T-cell (primary cell): ENCODE data around the gene PLEKHA8. TPM values are rescaled to one million over a fixed set of nuclear protein-coding genes. Genes with fewer than 3 reads are reported as not detected.

Experiments
- ATAC-seq, 4 experiments: fragments of 200-7000 bp in 3 of 4; fragments of 150-1000 bp in 1 of 4; cut with Tn5 transposase; replicated peaks in 1 of 4; 1 replicate in 3 of 4; 2 replicates in 1 of 4; pipeline ENCODE4 v1.10.0; 2021; ENCODE audit warnings: moderate library complexity in 3 of 4, mild to moderate bottlenecking in 2 of 4, moderate number of reproducible peaks in 1 of 4
- CTCF ChIA-PET, 2 donors: fragments of 300-600 bp; sonication (Branson Sonifier 250); formaldehyde crosslinking; loops; one replicate each; lab custom pipeline; 2022; ENCODE audit warnings: antibody characterized with exemption in 2 of 2; lab: Charles Lee
- POLR2A ChIA-PET, 2 donors: fragments of 300-600 bp; sonication (Branson Sonifier 250); formaldehyde crosslinking; loops; one replicate each; lab custom pipeline; 2022; ENCODE audit warnings: antibody characterized with exemption in 2 of 2; lab: Charles Lee
- DNase-seq, 35 experiments: peaks; one replicate each; pipeline versions ENCODE4 v3.0.0 to v3.0.0-alpha.2; 2013 to 2023
- H3K27ac ChIP-seq: one replicate; pipeline ENCODE4 v1.5.1; 2013; ENCODE audit warnings: low read length
- H3K27me3 ChIP-seq, 2 experiments: replicated peaks in 1 of 2; 1 replicate in 1 of 2; 2 replicates in 1 of 2; pipeline versions ENCODE4 v1.6.1 to v1.7.0; 2013; ENCODE audit warnings: low read length in 1 of 2, mixed read lengths in 1 of 2; ENCODE audit not compliant: control insufficient read depth in 2 of 2, insufficient read depth in 2 of 2; ENCODE audit errors: extremely low read depth in 1 of 2
- H3K36me3 ChIP-seq, 2 donors: 1 replicate in 1 of 2; 2 replicates in 1 of 2; pipeline versions ENCODE4 v1.6.1 to v1.7.0; 2013; ENCODE audit warnings: low read length in 1 of 2; ENCODE audit not compliant: control insufficient read depth in 2 of 2, insufficient read depth in 1 of 2; ENCODE audit errors: extremely low read depth in 1 of 2
- H3K4me1 ChIP-seq, 2 experiments: 1 replicate in 1 of 2; 2 replicates in 1 of 2; pipeline versions ENCODE4 v1.6.1 to v1.7.0; 2013; ENCODE audit warnings: low read length in 2 of 2, mixed read lengths in 1 of 2; ENCODE audit not compliant: insufficient read depth in 2 of 2, control insufficient read depth in 1 of 2; ENCODE audit errors: extremely low read depth in 1 of 2
- H3K4me3 ChIP-seq, 2 donors: 1 replicate in 1 of 2; 2 replicates in 1 of 2; pipeline versions ENCODE4 v1.5.1 to v1.7.0; 2013; ENCODE audit warnings: mild to moderate bottlenecking in 2 of 2, low read length in 1 of 2, moderate library complexity in 1 of 2; ENCODE audit not compliant: control insufficient read depth in 1 of 2; ENCODE audit errors: extremely low read depth in 1 of 2
- H3K9me3 ChIP-seq: 2 replicates; pipeline ENCODE4 v1.7.0; 2013
- H3K27ac Mint-ChIP-seq, 2 donors: one replicate each; pipeline ENCODE4 v1.8.0; 2020 to 2021; ENCODE audit warnings: mild to moderate bottlenecking in 2 of 2, mixed read lengths in 2 of 2
- H3K27me3 Mint-ChIP-seq, 2 donors: one replicate each; pipeline ENCODE4 v1.8.0; 2021 to 2022; ENCODE audit warnings: mixed read lengths in 2 of 2
- H3K36me3 Mint-ChIP-seq: one replicate; pipeline ENCODE4 v1.8.0; 2021; ENCODE audit warnings: mixed read lengths
- H3K4me1 Mint-ChIP-seq, 3 donors: one replicate each; pipeline ENCODE4 v1.8.0; 2020 to 2022; ENCODE audit warnings: mixed read lengths in 3 of 3, mild to moderate bottlenecking in 1 of 3
- H3K4me3 Mint-ChIP-seq, 3 donors: one replicate each; pipeline ENCODE4 v1.8.0; 2020 to 2022; ENCODE audit warnings: mild to moderate bottlenecking in 3 of 3, mixed read lengths in 3 of 3, moderate library complexity in 3 of 3
- H3K9me3 Mint-ChIP-seq, 3 donors: one replicate each; pipeline ENCODE4 v1.8.0; 2020 to 2022; ENCODE audit warnings: mixed read lengths in 3 of 3
- WGBS: methylation state at CpG from one replicate; pipeline ENCODE4 v1.1.5; 2013; ENCODE audit warnings: missing lambda C conversion rate; ENCODE audit not compliant: insufficient coverage; 5-methylcytosine and 5-hydroxymethylcytosine counted together
- total RNA-seq, 35 experiments: library from RNA in 6 of 35; stranded (reverse) in 6 of 35; fragments of 120-200 nt in 1 of 35; gene quantifications; one replicate each; pipeline versions ENCODE4 v1.2.1 to v1.2.4 and lab custom pipeline; 2013 to 2026

Gene PLEKHA8
- total RNA-seq, 5 donors from 2014 or later (not counting 1 experiment from before 2014, with no cell fraction given) = 8.6 to 11.2 (median 9.9) TPM

GRCh38 chr7:30070052-30070451 lies 41.8 kb downstream of the PLEKHA8 start:
- Mint-ChIP-seq H3K9me3 (no peaks in the 10 kb centered on the region), H3K4me1 (no peaks in the 10 kb centered on the region), H3K27me3 (no peaks in the 10 kb centered on the region), H3K27ac (no peak overlapping the region), H3K36me3 (peaks cover 23% of the 10 kb centered on the region), H3K4me3 (no peak overlapping the region)
- Histone ChIP-seq H3K27ac (no peak overlapping the region), H3K36me3 (peaks cover 0 to 20% of the 10 kb centered on the region in 2 donors), H3K9me3 (no peaks in the 10 kb centered on the region), H3K4me1 (no peaks in the 10 kb centered on the region), H3K27me3 (no peaks in the 10 kb centered on the region), H3K4me3 (no peak overlapping the region)
- DNase-seq = no peak
- ChIA-PET POLR2A (no interaction called here), CTCF (interaction anchor here in 1 of 2 donors (0.7 kb wide), 1 partner anchor 62 kb away, joined by 3 read pairs; no protein-coding TSS in a partner anchor)
- ATAC-seq = no peak
- WGBS = no CpG with 5 or more reads among the region's 1 CpG

- H3K4me1 Mint-ChIP-seq = no peaks in the 10 kb centered on the region
- Histone ChIP-seq H3K27me3 (no peaks in the 10 kb centered on the region), H3K36me3 (peaks cover 0 to 21% of the 10 kb centered on the region in 2 donors), H3K4me1 (no peaks in the 10 kb centered on the region), H3K9me3 (no peaks in the 10 kb centered on the region), H3K4me3 (no peak overlapping the region), H3K27ac (no peak overlapping the region)
- no peak overlapping the region for H3K4me3 Mint-ChIP-seq
- H3K9me3 Mint-ChIP-seq = no peaks in the 10 kb centered on the region
- CTCF ChIA-PET = interaction anchor here (0.7 to 1.3 kb wide), 7 partner anchors 9 to 439 kb away, joined by 3 to 8 read pairs (median 3); no protein-coding TSS in a partner anchor
- H3K27ac Mint-ChIP-seq = no peak overlapping the region
- POLR2A ChIA-PET = interaction anchor here in 1 of 2 donors (0.6 kb wide), 1 partner anchor 136 kb away, joined by 9 read pairs; no protein-coding TSS in a partner anchor
- no CpG with 5 or more reads among the region's 1 CpG for WGBS
- no peak for ATAC-seq
- DNase-seq = no peak
- H3K27me3 Mint-ChIP-seq = no peaks in the 10 kb centered on the region
- H3K36me3 Mint-ChIP-seq = peaks cover 29% of the 10 kb centered on the region
Observed at GRCh38 chr7:30072735-30073134, 44.5 kb downstream of the PLEKHA8 start.

GRCh38 chr7:30074422-30075030 lies 46.3 kb downstream of the PLEKHA8 start:
- Mint-ChIP-seq H3K36me3 (peaks cover 43% of the 10 kb centered on the region), H3K27me3 (no peaks in the 10 kb centered on the region), H3K9me3 (no peaks in the 10 kb centered on the region), H3K4me1 (no peaks in the 10 kb centered on the region), H3K4me3 (no peak overlapping the region), H3K27ac (no peak overlapping the region)
- Histone ChIP-seq H3K4me1 (no peaks in the 10 kb centered on the region), H3K4me3 (no peak overlapping the region), H3K27me3 (no peaks in the 10 kb centered on the region), H3K36me3 (peaks cover 0 to 27% of the 10 kb centered on the region in 2 donors), H3K9me3 (no peaks in the 10 kb centered on the region), H3K27ac (no peak overlapping the region)
- ATAC-seq (no peak), DNase-seq (peak in 1 of 35 experiments; percentile 38)
- ChIA-PET CTCF (interaction anchor here (0.9 to 1.3 kb wide), 3 partner anchors 13 to 42 kb away, joined by 3 to 9 read pairs (median 3); no protein-coding TSS in a partner anchor), POLR2A (no interaction called here)
- WGBS = no CpG with 5 or more reads among the region's 1 CpG

GRCh38 chr7:30076411-30076810 lies 48.2 kb downstream of the PLEKHA8 start:
- no peak overlapping the region for H3K27ac Mint-ChIP-seq
- H3K4me3 Mint-ChIP-seq = no peak overlapping the region
- no peaks in the 10 kb centered on the region for H3K9me3 Mint-ChIP-seq
- POLR2A ChIA-PET = no interaction called here
- H3K27me3 Mint-ChIP-seq = no peaks in the 10 kb centered on the region
- H3K27ac ChIP-seq = no peak overlapping the region
- no peaks in the 10 kb centered on the region for H3K4me1 ChIP-seq
- no peaks in the 10 kb centered on the region for H3K9me3 ChIP-seq
- no peaks in the 10 kb centered on the region for H3K27me3 ChIP-seq
- peaks cover 0 to 31% of the 10 kb centered on the region in 2 donors for H3K36me3 ChIP-seq
- no peak overlapping the region for H3K4me3 ChIP-seq
- no peak for ATAC-seq
- WGBS = no CpG with 5 or more reads among the region's 1 CpG
- CTCF ChIA-PET = no interaction called here
- DNase-seq = no peak
- H3K4me1 Mint-ChIP-seq = no peaks in the 10 kb centered on the region
- H3K36me3 Mint-ChIP-seq = peaks cover 49% of the 10 kb centered on the region

GRCh38 chr7:30078280-30078679 lies 50.1 kb downstream of the PLEKHA8 start:
- Mint-ChIP-seq H3K27me3 (no peaks in the 10 kb centered on the region), H3K4me1 (no peaks in the 10 kb centered on the region), H3K9me3 (no peaks in the 10 kb centered on the region), H3K4me3 (no peak overlapping the region), H3K27ac (no peak overlapping the region), H3K36me3 (peaks cover 54% of the 10 kb centered on the region)
- Histone ChIP-seq H3K27ac (no peak overlapping the region), H3K27me3 (no peaks in the 10 kb centered on the region), H3K36me3 (peaks cover 0 to 27% of the 10 kb centered on the region in 2 donors), H3K9me3 (no peaks in the 10 kb centered on the region), H3K4me1 (no peaks in the 10 kb centered on the region), H3K4me3 (no peak overlapping the region)
- 100% methylated on average over 3 of the region's 3 CpGs for WGBS
- CTCF ChIA-PET = no interaction called here
- ATAC-seq (no peak), DNase-seq (no peak)
- POLR2A ChIA-PET = no interaction called here

- H3K36me3 Mint-ChIP-seq = peaks cover 54% of the 10 kb centered on the region
Observed at GRCh38 chr7:30079880-30080279, 51.7 kb downstream of the PLEKHA8 start.

More at GRCh38 chr7:30079880-30080279, 51.7 kb downstream of the PLEKHA8 start:
- ATAC-seq = no peak
- Mint-ChIP-seq H3K27me3 (no peaks in the 10 kb centered on the region), H3K27ac (no peak overlapping the region), H3K4me3 (no peak overlapping the region), H3K9me3 (no peaks in the 10 kb centered on the region), H3K4me1 (no peaks in the 10 kb centered on the region)
- H3K9me3 ChIP-seq = no peaks in the 10 kb centered on the region
- H3K4me1 ChIP-seq = no peaks in the 10 kb centered on the region
- ChIA-PET CTCF (interaction anchor here in 1 of 2 donors (0.6 to 1.6 kb wide), 3 partner anchors 18 to 723 kb away, joined by 3 read pairs; no protein-coding TSS in a partner anchor), POLR2A (no interaction called here)
- H3K27me3 ChIP-seq = no peaks in the 10 kb centered on the region
- no peak overlapping the region for H3K27ac ChIP-seq
- peaks cover 0 to 30% of the 10 kb centered on the region in 2 donors for H3K36me3 ChIP-seq
- no peak overlapping the region for H3K4me3 ChIP-seq
- DNase-seq = no peak
- 67% methylated on average over 1 of the region's 2 CpGs for WGBS
